HK-2 (cell line): ENCODE data around the gene CACNB3.
"Not testable (repeated sequence)": the region's sequence is repeated elsewhere in the genome, so short reads cannot be mapped to it uniquely, and the experiment has no call there.

Experiments used
- DNase-seq: peaks from one replicate; pipeline ENCODE4 v3.0.0-alpha.2; 2018; ENCODE audit not compliant: unreplicated experiment

Gene CACNB3

DNA sequence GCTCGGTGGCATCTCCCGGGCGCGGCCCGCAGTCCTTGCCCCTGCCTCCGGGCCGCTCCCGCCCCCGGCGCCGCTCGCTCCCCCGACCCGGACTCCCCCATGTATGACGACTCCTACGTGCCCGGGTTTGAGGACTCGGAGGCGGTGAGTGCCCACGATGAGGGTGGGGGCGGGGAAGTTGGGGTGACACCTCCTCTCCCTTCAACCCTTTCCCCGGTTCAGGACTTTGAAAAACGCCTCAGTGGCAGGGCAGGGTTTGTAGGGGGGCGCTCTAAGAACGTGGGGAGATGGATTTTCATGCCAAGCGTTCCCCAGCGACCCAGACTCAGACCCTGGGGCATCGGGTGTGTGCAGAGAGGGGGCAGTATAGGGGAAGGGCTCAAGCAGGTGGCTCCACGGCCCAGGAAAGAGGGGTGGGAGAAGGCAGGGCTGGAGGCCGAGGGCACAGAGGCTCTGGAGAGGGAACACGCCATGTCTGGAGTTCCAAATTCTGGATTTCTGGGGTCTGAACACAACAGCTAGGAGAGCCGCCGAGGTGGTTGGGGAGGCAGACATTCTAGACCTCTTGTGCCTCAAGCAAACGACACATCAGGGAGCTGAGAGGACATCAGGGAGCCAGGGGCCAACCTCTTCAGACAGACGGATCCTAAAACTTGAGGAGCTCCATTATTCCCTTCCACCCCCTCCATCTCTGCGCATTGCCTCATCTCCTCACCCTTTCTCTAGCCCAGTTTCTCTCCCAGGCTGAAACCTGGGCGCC, 715 bp downstream of the CACNB3 start:
- DNase-seq = no peak

GRCh38 chr12:48819986-48820725, 1.9 kb downstream of the CACNB3 start:
- DNase-seq = no peak

- no peak for DNase-seq
Measured at GRCh38 chr12:48822139-48822538, 3.8 kb downstream of the CACNB3 start.

GRCh38 chr12:48822711-48823110, 4.4 kb downstream of the CACNB3 start:
- no peak for DNase-seq

- no peak for DNase-seq
Measured at GRCh38 chr12:48823281-48823680, 5.0 kb downstream of the CACNB3 start.

GRCh38 chr12:48824112-48824511, 5.8 kb downstream of the CACNB3 start:
- DNase-seq = no peak

GRCh38 chr12:48824905-48825304, 6.6 kb downstream of the CACNB3 start:
- DNase-seq = no peak

DNA sequence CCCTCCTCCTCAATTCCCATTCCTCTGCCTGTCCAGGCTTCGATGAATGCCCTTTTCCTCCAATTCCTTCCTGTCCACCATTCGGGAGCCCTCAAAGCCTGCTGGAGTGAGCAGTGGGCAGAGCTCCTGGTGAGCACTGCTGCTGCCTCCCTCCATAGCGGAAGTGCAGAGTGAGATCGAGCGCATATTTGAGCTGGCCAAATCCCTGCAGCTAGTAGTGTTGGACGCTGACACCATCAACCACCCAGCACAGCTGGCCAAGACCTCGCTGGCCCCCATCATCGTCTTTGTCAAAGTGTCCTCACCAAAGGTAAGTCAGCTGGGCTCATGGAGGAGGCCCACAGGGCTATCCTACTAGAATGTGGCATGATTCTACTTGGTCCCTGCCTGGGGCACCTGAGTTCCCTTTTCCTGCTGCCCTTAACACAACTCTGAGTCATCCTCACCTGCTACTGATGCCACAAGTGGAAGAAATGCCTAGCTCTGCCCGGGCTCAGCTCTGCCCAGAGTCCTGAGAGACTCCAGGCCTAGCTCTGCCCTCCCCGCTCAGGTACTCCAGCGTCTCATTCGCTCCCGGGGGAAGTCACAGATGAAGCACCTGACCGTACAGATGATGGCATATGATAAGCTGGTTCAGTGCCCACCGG, 8.0 kb downstream of the CACNB3 start:
- DNase-seq = no peak

- DNase-seq = no peak
Measured at GRCh38 chr12:48827026-48827425, 8.7 kb downstream of the CACNB3 start.

DNA sequence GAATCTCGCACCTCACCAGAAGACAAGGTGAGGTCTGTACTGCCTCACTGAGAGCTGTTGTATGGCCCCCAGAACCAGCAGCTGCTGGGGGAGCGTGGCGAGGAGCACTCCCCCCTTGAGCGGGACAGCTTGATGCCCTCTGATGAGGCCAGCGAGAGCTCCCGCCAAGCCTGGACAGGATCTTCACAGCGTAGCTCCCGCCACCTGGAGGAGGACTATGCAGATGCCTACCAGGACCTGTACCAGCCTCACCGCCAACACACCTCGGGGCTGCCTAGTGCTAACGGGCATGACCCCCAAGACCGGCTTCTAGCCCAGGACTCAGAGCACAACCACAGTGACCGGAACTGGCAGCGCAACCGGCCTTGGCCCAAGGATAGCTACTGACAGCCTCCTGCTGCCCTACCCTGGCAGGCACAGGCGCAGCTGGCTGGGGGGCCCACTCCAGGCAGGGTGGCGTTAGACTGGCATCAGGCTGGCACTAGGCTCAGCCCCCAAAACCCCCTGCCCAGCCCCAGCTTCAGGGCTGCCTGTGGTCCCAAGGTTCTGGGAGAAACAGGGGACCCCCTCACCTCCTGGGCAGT, 9.3 kb downstream of the CACNB3 start:
- DNase-seq = no peak

- no peak for DNase-seq
Measured at GRCh38 chr12:48828293-48828692, 10.0 kb downstream of the CACNB3 start.

DNA sequence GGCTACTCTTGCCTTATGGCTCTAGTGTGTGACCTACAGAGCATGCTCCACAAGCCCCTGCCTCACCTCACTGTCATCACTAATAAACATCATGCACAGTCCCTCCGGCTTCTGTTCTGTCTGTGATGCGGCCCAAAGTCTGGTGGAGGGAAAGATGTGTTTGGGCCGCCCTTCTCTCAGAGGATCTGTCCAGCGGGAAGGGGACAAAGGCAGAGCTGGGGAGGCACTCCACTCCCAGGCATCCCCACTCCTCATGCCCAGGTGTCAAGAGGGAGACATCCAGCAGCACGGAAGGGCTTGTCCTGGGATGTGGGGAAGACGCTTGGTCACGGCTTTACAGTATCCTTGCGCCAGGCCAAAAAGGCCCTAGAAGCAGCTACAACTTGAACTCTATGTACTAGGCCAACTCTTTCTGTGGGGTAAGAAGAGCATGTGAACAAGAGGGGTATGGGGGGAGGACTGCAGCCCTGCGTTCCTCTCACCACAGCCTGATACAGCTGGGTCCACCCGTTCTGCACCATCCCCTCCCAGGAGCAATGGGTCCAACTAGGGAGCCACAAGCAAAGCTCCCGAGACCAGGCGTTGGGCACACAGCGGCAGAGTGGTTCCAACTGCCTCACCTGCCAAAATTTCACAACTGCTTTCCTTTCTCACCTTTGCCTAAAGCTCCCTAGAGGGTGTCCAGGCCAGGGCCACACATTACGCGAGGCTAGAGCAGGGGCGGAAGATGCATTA, 10.7 kb downstream of the CACNB3 start:
- DNase-seq = no peak

DNA sequence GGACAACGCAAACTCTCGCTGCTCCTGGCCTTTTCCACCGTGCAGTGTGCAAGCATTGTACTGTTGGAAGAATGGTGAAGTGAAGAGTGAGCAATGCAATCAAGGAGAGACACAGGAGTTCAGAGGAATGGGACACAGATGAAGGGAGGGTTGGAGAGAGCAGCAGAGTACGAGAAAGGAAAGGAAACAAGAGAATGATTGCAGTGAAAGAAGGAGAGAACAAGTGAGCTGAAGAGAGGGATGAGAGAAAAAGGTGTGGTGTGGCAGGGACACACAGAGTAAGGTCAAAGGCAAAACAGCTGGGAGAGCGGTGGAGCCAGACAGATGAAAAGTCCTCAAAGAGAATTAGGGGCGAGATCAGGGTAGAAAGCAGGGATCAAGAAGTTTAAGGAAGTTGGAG, 13.0 kb downstream of the CACNB3 start:
- no peak for DNase-seq

DNA sequence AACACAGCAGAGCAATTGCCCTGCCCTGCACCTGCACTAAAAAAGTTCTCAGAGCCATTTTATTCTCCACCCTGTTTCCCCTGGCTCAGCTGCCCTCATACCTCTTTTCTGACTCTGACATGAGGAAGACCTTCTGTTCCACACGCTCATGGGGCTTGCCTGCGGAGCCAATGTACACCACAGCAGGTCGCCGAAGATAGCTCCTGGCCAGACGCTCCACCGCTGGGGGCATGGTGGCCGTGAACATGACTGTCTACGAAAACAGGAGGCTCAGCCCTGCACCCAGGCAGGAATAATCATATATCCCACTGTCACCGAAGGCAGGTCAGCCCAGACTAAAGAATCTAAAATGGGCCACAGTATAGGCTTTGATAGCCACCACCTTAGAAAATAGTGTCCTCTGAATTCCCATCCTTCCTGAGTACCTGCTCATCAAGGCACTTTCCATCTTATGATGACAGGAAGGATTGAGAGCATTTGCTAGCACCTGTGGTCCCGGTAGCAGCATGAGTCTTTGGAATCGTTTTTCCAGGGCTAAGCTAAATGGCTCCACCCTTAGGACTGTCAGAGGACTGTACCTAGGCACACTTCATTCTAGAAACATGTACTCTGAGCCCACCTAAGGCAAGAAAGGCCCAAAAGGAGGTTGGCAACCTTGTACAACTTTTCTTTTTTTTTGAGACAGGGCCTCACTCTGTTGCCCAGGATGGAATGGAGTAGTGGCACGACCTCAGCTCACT, 14.2 kb downstream of the CACNB3 start:
- no peak for DNase-seq

DNA sequence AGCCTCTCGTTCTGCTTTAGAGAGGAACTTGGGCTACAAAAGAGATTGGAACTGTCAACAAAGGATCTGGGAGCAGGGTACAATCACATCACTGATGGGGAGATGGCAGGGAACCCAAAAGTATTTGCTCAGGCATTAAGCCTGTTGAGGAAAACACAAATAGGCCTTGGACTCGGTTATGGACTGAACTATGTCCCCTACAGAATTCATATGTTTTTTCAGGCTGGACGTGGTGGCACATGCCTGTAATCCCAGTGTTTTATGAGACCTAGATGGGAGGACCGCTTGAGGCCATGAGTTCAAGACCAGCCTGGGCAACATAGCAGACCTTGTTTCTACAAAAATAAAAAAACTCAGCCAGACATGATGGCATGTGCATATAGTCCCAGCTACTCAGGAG, 19.8 kb downstream of the CACNB3 start:
- DNase-seq = no peak

DNA sequence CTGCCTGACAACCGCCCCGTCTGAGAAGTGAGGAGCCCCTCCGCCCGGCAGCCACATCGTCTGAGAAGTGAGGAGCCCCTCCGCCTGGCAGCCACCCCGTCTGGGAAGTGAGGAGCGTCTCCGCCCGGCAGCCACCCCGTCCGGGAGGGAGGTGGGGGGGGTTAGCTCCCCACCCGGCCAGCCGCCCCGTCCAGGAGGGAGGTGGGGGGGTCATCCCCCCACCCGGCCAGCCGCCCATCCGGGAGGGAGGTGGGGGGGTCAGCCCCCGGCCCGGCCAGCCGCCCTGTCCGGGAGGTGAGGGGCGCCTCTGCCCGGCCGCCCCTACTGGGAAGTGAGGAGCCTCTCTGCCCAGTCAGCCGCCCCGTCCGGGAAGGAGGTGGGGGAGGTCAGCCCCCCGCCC, 23.7 kb downstream of the CACNB3 start:
- DNase-seq = not testable (repeated sequence)

- peak; percentile 96 for DNase-seq
Measured at GRCh38 chr12:48851883-48852733, 33.8 kb downstream of the CACNB3 start, which contains the start of gene DDX23. Gene DDX23 (minus strand): TSS chr12:48852163. CDS start chr12:48845782, 6,381 bp downstream.

DNA sequence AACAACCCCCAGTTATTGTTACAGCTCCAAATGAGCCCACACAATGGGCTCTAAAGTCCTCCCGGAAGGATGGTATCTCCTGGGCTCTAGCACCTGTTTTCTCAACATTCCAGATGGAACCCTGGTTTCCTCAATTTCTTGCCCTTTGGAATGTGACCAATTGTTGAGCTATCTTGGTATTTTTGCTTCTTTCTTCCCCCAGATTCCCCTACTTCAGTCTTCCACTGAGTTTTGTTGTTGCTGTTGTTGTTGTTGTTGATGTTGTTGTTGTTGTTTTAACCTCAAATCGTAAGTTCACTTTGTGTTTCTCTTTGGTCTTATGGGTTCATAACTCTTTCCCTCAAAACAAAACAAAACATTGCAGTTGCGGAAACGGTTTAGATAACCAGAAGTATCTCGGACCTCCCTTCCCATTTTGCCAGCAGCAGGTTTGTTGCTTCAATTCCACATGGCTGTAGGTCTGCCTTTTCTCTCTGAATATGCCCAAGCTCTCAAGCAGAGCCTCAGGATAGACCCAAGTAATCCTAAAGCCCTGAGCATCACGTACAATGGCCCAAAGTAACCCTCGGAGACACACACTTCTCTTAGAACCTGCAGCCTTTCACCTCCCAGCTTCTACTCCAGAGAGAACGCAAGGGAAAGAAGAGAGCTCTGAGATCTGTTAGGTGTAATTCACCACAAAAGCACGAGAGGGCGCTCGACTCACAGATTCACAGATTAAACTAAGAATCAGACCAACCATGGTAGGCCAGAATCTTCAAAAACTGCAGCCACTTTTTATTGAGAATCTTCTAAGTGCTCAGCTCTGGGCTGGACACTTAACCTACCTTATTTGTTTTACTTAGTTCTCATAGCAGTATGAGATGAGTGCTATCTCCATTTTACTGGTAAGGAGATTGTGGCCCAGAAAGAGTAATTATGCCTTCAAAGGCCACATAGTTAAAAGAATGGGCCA, 34.7 kb downstream of the CACNB3 start:
- DNase-seq = peak; percentile 88

DNA sequence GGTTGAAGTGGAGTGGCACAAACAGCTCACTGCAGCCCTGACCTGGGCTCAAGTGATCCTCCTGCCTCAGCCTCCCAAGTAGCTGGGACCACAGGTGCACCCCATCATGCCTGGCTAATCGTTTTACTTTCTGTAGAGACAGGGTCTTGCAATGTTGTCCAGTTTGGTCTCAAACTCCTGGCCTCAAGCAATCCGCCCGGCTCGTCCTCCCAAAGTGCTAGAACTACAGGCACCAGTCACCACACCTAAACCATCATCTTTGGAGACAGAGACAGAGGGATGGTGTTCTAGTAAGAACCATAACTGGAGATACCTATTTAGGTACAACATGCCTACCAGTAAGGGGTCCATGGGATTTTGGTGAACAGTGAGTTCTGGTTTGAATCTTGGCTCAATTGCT, 36.2 kb downstream of the CACNB3 start:
- no peak for DNase-seq
